Bronchial epithelial cell (primary cell): ENCODE data around the gene TCIRG1. TPM values are rescaled to one million over a fixed set of nuclear protein-coding genes. Genes with fewer than 3 reads are reported as not detected.

Source experiments
- DNase-seq: peaks from one replicate; pipeline ENCODE4 v3.0.0-alpha.2; 2010; ENCODE audit warnings: low read depth
- FAIRE-seq: peaks from 2 replicates; lab custom pipeline; 2011; peaks lifted over from hg19 to GRCh38; lab: Jason Lieb, UNC
- H3K27me3 ChIP-seq: 2 replicates; pipeline ENCODE4 v1.5.1; 2011; ENCODE audit warnings: low read length; ENCODE audit not compliant: control insufficient read depth, insufficient read depth
- H3K36me3 ChIP-seq: 2 replicates; pipeline ENCODE4 v1.5.1; 2011; ENCODE audit warnings: low read length; ENCODE audit not compliant: control insufficient read depth, insufficient read depth
- H3K4me3 ChIP-seq: 2 replicates; pipeline ENCODE4 v1.5.1; 2011; ENCODE audit warnings: mild to moderate bottlenecking, low read depth, low read length, control low read depth
- CTCF ChIP-seq: IDR thresholded peaks from 2 replicates; pipeline ENCODE4 v1.5.1; 2011; ENCODE audit warnings: mild to moderate bottlenecking, moderate library complexity, low read length, control low read depth, inconsistent platforms; ENCODE audit not compliant: insufficient read depth, severe bottlenecking
- total RNA-seq: library from RNA; depleted of rRNA; stranded (reverse); fragments of >200 nt; gene quantifications from 2 replicates; pipeline ENCODE4 v1.2.1, GENCODE V29; 2014

TCIRG1 gene
- total RNA-seq, 1 donor from 2014 or later, result 30.5 TPM

GRCh38 chr11:68064926-68065325 is 26.1 kb downstream of the TCIRG1 start:
- no peaks in the 10 kb centered on the region for H3K27me3 ChIP-seq
- TF ChIP-seq CTCF, result no peak
- FAIRE-seq, result no peak
- peaks cover 2% of the 10 kb centered on the region for H3K36me3 ChIP-seq
- no peak for DNase-seq
- H3K4me3 ChIP-seq, result no peak overlapping the region

DNA sequence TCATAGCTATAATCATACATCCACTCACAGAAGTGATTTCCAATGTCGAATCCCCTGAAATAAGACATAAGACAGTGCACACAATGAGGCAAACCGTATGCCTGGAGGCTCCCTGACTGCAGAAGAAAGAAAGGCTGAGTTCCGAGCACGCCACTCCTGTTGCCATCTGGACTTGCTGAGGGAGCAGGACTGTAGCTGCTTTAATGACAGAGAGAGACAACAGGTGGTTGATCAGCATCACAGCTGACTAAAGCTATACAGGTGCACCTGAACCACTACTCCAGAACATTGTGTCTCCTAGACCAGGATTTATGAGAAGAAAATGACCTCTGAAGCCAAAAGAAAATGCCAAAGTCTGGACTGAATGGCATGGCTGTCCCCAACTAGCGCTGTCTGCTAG is 27.0 kb downstream of the TCIRG1 start:
- no peak for DNase-seq
- no peak overlapping the region for H3K4me3 ChIP-seq
- peaks cover 2% of the 10 kb centered on the region for H3K36me3 ChIP-seq
- no peak for TF ChIP-seq CTCF
- H3K27me3 ChIP-seq, result no peaks in the 10 kb centered on the region
- no peak for FAIRE-seq

DNA sequence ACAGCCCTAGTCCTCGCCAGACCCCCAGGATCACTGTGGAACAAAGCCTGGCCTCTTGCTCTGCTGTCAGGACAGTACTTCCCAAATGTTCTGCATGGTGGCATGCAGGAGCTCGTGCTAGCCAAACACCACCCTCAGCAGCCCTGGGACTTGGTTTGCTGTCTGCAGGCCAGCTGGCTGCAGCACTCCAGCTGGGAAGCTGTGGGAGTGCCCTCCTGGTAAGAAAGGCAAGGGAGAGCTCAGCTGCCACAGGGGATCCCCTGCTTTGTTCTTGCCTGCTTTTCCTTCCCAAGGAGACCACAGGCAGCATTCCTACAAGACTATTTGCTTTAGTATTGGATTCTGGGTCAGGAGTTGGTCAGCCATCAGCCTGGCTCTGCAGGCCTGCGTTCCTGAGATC is 27.9 kb downstream of the TCIRG1 start:
- Histone ChIP-seq H3K27me3 (no peaks in the 10 kb centered on the region), H3K4me3 (no peak overlapping the region), H3K36me3 (peaks cover 2% of the 10 kb centered on the region)
- TF ChIP-seq CTCF, result no peak
- no peak for FAIRE-seq
- DNase-seq, result no peak

DNA sequence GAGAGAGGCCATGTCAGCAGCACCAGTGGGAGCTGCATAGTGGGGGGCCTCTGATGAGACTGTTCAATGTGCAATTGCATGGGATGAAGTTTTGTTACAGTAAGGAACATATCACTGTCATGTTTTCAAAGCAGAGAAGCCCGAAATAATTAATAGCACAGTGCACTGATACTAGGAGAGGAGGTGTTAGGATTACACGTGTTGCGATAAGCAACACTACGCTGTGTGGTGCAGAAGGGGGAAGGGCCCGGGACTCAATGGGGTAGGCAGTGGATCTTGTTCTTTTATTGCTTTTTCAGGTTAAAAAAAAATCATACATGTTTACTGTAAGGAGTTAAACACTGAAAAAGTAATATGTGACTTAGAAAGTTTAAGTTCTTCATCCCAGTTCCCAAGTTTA is 29.2 kb downstream of the TCIRG1 start:
- Histone ChIP-seq H3K4me3 (no peak overlapping the region), H3K36me3 (peaks cover 2% of the 10 kb centered on the region), H3K27me3 (no peaks in the 10 kb centered on the region)
- DNase-seq (no peak), FAIRE-seq (no peak)
- no peak for TF ChIP-seq CTCF

DNA sequence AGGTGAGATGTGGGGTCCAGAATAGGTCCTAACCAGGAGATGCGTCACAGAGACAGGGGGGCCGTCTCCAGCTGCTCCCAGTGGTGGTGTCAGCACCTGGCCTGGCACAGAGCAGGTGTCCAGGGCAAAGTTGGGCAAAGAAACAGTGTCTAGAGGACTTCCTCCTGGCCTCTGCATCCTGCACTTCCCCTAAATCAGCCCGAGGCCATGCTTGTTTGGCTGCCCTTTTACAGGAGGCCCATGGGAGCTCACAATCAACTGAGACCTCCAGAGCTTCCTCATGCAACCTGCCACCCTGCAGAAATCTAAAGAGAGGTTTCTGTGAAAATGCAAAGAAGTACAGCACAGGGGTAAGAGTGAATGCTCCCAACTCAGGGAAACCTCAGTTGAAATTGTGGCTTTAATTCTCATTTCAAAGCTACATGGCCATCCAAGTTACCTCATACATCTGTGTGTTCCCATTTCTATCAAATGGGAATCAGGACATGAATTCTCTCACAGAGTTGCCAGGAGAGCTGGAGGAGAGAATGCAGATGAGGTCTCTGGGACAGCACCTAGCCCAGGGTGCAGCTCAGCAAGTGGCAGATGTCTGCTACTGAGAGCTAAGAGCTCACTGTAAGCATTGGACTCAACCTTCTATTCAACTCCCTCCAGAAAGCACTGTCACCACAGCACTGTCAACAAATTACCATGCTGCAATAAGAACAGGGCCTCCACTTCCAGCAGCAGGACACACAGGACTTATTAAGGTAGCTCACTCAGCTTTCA is 32.6 kb downstream of the TCIRG1 start:
- no peak for FAIRE-seq
- DNase-seq, result no peak
- TF ChIP-seq CTCF, result no peak
- Histone ChIP-seq H3K27me3 (no peaks in the 10 kb centered on the region), H3K4me3 (no peak overlapping the region), H3K36me3 (peaks cover 2% of the 10 kb centered on the region)
